Measurements from ENCODE around the gene ST7. TPM values are rescaled to one million over a fixed set of nuclear protein-coding genes. Genes with fewer than 3 reads are reported as not detected.
"Not testable (repeated sequence)": the region's sequence is repeated elsewhere in the genome, so short reads cannot be mapped to it uniquely, and the experiment has no call there.

The ST7 gene
- polyA plus RNA-seq, 1 donor, result 26.9 TPM

GRCh38 chr7:117230276-117231046 lies 277.2 kb downstream of the ST7 start:
- DNase-seq, result no peak

- DNase-seq, result no peak
Measured at GRCh38 chr7:117231047-117231359, 277.7 kb downstream of the ST7 start.

GRCh38 chr7:117237646-117238045 lies 284.3 kb downstream of the ST7 start:
- DNase-seq, result no peak

- DNase-seq, result no peak
Measured at GRCh38 chr7:117238472-117238871, 285.2 kb downstream of the ST7 start.

GRCh38 chr7:117238937-117239336 lies 285.6 kb downstream of the ST7 start:
- DNase-seq, result no peak

- DNase-seq, result no peak
Measured at GRCh38 chr7:117241088-117241487, 287.8 kb downstream of the ST7 start.

GRCh38 chr7:117243390-117243789 lies 290.1 kb downstream of the ST7 start:
- no peak for DNase-seq

- DNase-seq, result not testable (repeated sequence)
Measured at GRCh38 chr7:117245703-117246102, 292.4 kb downstream of the ST7 start.

GRCh38 chr7:117247809-117248208 lies 294.5 kb downstream of the ST7 start:
- no peak for DNase-seq

GRCh38 chr7:117248829-117249228 lies 295.5 kb downstream of the ST7 start:
- DNase-seq, result no peak

GRCh38 chr7:117249696-117250095 lies 296.4 kb downstream of the ST7 start:
- DNase-seq, result no peak

- DNase-seq, result no peak
Measured at GRCh38 chr7:117250245-117250644, 296.9 kb downstream of the ST7 start.

- DNase-seq, result no peak
Measured at GRCh38 chr7:117250801-117251200, 297.5 kb downstream of the ST7 start.

- DNase-seq, result no peak
Measured at GRCh38 chr7:117251687-117252086, 298.4 kb downstream of the ST7 start.

GRCh38 chr7:117259615-117260014 lies 306.3 kb downstream of the ST7 start:
- no peak for DNase-seq

GRCh38 chr7:117262546-117262945 lies 309.2 kb downstream of the ST7 start:
- no peak for DNase-seq

- DNase-seq, result no peak
Measured at GRCh38 chr7:117264716-117265115, 311.4 kb downstream of the ST7 start.

- no peak for DNase-seq
Measured at GRCh38 chr7:117269417-117269816, 316.1 kb downstream of the ST7 start.

- DNase-seq, result no peak
Measured at GRCh38 chr7:117269886-117270285, 316.6 kb downstream of the ST7 start.

GRCh38 chr7:117270371-117270770 lies 317.1 kb downstream of the ST7 start:
- no peak for DNase-seq

- DNase-seq, result no peak
Measured at GRCh38 chr7:117271566-117271965, 318.3 kb downstream of the ST7 start.

- no peak for DNase-seq
Measured at GRCh38 chr7:117272017-117272759, 318.9 kb downstream of the ST7 start.

- DNase-seq, result no peak
Measured at GRCh38 chr7:117273325-117273724, 320.0 kb downstream of the ST7 start.

- DNase-seq, result no peak
Measured at GRCh38 chr7:117273814-117274225, 320.5 kb downstream of the ST7 start.
